Fibroblast of mammary gland (primary cell): ENCODE measurements around the gene RELL1.

Experiments
- DNase-seq: peaks from one replicate; pipeline ENCODE4 v3.0.0-alpha.2; 2010; ENCODE audit warnings: low read depth
- H3K4me3 ChIP-seq: 2 replicates; pipeline ENCODE4 v1.5.1; 2011; ENCODE audit warnings: low read depth, mild to moderate bottlenecking, low read length, moderate library complexity; ENCODE audit not compliant: control insufficient read depth
- TF ChIP-seq, protein P1 (sequence below): conservative IDR thresholded peaks from 2 replicates; pipeline ENCODE4 v1.5.1; 2011; ENCODE audit warnings: low read depth, low read length, inconsistent platforms; ENCODE audit not compliant: control insufficient read depth, insufficient read depth

Gene RELL1

DNA sequence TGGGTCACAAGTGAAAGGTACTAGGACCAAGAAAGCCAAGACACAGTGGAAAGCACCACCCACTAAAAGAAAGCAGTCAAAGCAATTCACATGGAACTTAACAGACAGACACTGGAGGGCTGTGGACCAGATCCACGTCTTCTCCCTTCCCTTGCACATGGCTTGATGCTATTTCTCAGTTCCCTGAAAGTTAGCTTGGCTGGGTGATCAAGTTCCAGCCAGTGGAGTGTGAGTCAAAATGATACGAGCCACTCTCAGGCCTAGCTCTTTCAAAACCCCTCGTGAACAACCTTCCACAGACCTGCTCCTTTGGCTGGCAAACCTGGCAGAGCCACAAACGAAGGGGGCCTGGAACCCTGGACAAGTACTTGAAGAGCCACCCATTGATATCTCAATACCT, 52.0 kb downstream of the RELL1 start:
- H3K4me3 ChIP-seq: no peak overlapping the region
- DNase-seq: no peak
- TF ChIP-seq, protein P1, sequence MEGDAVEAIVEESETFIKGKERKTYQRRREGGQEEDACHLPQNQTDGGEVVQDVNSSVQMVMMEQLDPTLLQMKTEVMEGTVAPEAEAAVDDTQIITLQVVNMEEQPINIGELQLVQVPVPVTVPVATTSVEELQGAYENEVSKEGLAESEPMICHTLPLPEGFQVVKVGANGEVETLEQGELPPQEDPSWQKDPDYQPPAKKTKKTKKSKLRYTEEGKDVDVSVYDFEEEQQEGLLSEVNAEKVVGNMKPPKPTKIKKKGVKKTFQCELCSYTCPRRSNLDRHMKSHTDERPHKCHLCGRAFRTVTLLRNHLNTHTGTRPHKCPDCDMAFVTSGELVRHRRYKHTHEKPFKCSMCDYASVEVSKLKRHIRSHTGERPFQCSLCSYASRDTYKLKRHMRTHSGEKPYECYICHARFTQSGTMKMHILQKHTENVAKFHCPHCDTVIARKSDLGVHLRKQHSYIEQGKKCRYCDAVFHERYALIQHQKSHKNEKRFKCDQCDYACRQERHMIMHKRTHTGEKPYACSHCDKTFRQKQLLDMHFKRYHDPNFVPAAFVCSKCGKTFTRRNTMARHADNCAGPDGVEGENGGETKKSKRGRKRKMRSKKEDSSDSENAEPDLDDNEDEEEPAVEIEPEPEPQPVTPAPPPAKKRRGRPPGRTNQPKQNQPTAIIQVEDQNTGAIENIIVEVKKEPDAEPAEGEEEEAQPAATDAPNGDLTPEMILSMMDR: no peak

DNA sequence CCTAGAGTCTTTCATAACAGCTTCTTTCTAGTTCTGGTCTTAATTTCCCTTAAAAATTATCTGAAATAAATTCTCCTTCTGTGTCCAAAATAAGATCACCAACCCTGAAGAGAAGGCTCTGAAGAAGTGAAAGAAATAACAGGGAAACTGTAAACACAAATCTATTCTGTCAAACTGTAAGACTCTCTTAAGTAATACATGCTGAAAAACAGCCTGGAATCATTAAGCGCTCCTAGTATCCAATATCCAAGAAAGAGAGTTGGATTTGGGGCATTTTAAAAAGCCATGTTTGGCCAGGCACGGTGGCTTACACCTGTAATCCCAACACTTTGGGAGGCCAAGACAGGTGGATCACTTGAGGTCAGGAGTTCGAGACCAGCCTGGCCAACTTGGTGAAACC, 53.3 kb downstream of the RELL1 start:
- DNase-seq: no peak
- H3K4me3 ChIP-seq: no peak overlapping the region
- TF ChIP-seq, protein P1: no peak

DNA sequence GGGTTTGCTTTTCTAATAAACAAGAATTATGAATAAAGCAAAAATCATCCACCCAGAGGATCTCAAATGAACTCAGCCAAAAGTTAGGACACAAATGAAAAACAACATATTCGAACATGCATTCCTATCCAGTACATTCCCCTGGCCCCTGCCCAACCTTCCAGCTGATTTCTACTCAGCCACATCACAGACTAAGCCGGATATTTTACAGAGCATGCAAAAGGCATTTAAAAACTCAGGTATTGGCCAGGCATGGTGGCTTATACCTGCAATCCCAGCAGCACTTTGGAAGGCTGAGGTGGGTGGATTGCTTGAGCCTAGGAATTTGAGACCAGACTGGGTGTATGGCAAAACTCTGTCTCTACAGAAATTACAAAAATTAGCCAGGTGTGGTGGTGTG, 54.6 kb downstream of the RELL1 start:
- TF ChIP-seq, protein P1: no peak
- DNase-seq: peak; percentile 73
- H3K4me3 ChIP-seq: no peak overlapping the region

DNA sequence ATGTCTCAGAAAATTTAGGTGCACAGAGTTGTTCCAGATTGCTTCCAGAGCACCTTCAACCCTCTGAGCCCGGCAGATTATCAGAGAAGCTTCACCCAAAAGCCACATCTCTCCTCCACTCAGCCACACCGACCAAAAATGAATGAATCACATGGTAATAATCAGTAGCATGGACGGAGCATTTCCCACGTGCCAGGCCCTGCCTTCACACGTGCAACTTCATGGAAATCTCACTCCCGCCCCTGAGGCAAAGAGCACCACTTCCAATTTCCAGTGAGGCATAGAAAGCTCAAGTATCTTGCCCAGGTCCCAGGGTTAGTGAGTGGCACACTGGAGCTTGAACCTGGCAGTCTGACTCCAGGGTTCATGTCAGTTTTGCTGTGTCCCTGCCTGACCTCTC, 56.5 kb downstream of the RELL1 start:
- no peak overlapping the region for H3K4me3 ChIP-seq
- no peak for DNase-seq
- TF ChIP-seq, protein P1: no peak

DNA sequence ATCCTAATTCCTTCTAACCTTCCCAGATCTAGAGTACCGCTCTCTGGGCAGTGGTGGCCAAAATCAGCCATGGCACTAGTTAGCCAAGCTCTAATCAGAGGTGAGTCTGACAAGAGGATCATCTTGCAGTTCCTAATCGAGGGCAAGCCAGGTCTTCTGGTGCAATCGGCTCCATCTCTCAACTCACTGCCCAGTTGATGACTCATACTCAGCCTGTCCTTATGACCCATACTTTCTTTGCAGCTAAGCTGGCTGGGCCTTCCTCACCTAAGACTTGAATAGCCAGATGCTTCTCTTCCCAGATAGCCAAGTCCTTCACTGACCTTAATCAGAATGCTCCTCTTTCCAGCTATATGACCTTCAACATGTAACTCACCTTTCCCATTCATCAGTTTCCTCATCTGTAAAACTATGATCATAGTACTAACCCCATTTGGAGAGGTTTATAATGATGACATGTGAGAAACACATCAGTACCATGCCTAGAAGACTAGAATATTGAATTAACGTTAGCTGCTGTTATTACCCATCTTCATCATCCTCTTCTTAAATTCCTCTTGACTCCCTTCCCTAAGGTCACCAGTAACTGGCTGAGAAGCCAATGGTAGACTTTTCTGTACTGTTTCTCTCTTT, 57.1 kb downstream of the RELL1 start:
- TF ChIP-seq, protein P1: no peak
- peak; percentile 95 for DNase-seq
- no peak overlapping the region for H3K4me3 ChIP-seq

DNA sequence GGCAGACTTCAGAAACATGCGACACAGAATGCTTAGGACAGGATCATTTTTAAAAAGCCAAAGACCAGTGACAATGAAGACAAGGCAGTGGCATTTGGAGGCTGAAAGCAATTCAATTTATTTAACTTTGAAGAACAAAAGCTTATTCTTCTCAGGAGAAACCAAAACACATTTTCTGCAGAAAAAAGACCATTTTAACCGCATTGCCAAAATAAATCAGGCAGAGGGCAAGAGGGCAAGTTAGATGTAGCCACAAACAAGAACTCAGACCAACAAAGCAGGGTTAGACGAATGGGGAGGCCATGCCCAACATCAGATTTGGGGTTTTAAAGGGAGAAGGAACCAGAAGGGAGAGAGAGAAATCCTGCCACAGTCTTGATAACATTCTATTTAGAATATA, 58.9 kb downstream of the RELL1 start:
- DNase-seq: no peak
- H3K4me3 ChIP-seq: no peak overlapping the region
- TF ChIP-seq, protein P1: no peak

DNA sequence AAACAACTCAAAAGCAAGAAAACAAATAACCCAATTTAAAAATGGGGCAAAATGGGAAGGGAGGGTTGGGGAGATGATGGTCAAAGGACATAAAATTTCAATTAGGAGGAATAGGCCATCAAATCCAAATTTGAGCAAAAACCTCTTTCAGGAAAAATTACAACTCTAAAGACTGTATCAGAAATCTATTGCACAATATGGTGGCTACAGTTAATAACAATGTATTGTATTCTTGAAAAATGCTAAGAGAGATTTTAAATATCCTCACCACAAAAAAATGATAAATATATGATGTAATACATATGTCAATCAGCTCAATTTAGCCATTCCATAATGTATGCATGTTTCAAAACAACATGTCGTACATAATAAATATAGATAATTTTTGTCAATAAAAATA, 60.7 kb downstream of the RELL1 start:
- H3K4me3 ChIP-seq: no peak overlapping the region
- no peak for DNase-seq
- TF ChIP-seq, protein P1: no peak
